NCI-H1436 (cell line): ENCODE measurements around the gene ORC4.
A peak's percentile ranks its signal among the peaks of the same experiment; 100 is the strongest.

Source experiments
- DNase-seq: peaks from one replicate; lab custom pipeline; 2025; lab: John Stamatoyannopoulos, UW

The ORC4 gene

GRCh38 chr2:147933931-147934330 is 86.6 kb downstream of the ORC4 start:
- DNase-seq, result no peak

GRCh38 chr2:147927053-147927588 is 93.4 kb downstream of the ORC4 start:
- DNase-seq, result no peak

GRCh38 chr2:147925886-147926285 is 94.7 kb downstream of the ORC4 start:
- DNase-seq, result no peak

GRCh38 chr2:147924647-147925046 is 95.9 kb downstream of the ORC4 start:
- DNase-seq, result no peak

- no peak for DNase-seq
These were observed 96.7 kb downstream of the ORC4 start for GRCh38 chr2:147923846-147924245.

- DNase-seq, result no peak
These were observed 103.4 kb downstream of the ORC4 start for GRCh38 chr2:147917161-147917560.

- DNase-seq, result no peak
These were observed 103.8 kb downstream of the ORC4 start for GRCh38 chr2:147916723-147917122.

- DNase-seq, result no peak
These were observed 104.5 kb downstream of the ORC4 start for GRCh38 chr2:147916067-147916466.

GRCh38 chr2:147913701-147914480 is 106.6 kb downstream of the ORC4 start:
- DNase-seq, result no peak

GRCh38 chr2:147910990-147911473 is 109.5 kb downstream of the ORC4 start:
- DNase-seq, result peak; percentile 46

GRCh38 chr2:147909178-147909577 is 111.4 kb downstream of the ORC4 start:
- DNase-seq, result no peak

- DNase-seq, result no peak
These were observed 116.5 kb downstream of the ORC4 start for GRCh38 chr2:147904051-147904450.

- DNase-seq, result no peak
These were observed 131.9 kb downstream of the ORC4 start for GRCh38 chr2:147888680-147889079.

- no peak for DNase-seq
These were observed 134.4 kb downstream of the ORC4 start for GRCh38 chr2:147886136-147886535.

- DNase-seq, result no peak
These were observed 135.7 kb downstream of the ORC4 start for GRCh38 chr2:147884830-147885229.

- no peak for DNase-seq
These were observed 137.9 kb downstream of the ORC4 start for GRCh38 chr2:147882631-147883030.
